Mesothelial cell of epicardium (in vitro differentiated cells): ENCODE data around the gene GFOD1. TPM values are rescaled to one million over a fixed set of nuclear protein-coding genes. Genes with fewer than 3 reads are reported as not detected.
A peak's percentile ranks its signal among the peaks of the same experiment; 100 is the strongest.

Experiments used
- DNase-seq, 2 experiments: peaks; one replicate each; pipeline ENCODE4 v3.0.0; 2021; ENCODE audit warnings: low spot score in 2 of 2; ENCODE audit not compliant: unreplicated experiment in 2 of 2
- H3K27ac Mint-ChIP-seq: 2 replicates; pipeline ENCODE4 v1.8.0; 2021; ENCODE audit warnings: mixed read lengths
- H3K27me3 Mint-ChIP-seq: 2 replicates; pipeline ENCODE4 v1.8.0; 2021; ENCODE audit warnings: low read depth, mixed read lengths
- H3K36me3 Mint-ChIP-seq: 2 replicates; pipeline ENCODE4 v1.8.0; 2021; ENCODE audit warnings: mixed read lengths
- H3K4me1 Mint-ChIP-seq: 2 replicates; pipeline ENCODE4 v1.8.0; 2021; ENCODE audit warnings: mixed read lengths
- H3K4me3 Mint-ChIP-seq: 2 replicates; pipeline ENCODE4 v1.8.0; 2021; ENCODE audit warnings: mild to moderate bottlenecking, moderate library complexity, mixed read lengths
- H3K9me3 Mint-ChIP-seq: 2 replicates; pipeline ENCODE4 v1.8.0; 2021; ENCODE audit warnings: mixed read lengths
- CTCF ChIP-seq: fragments of 200-600 bp; sonication (generic); IDR thresholded peaks from one replicate; pipeline ENCODE4 v1.5.0; 2021; ENCODE audit warnings: antibody characterized with exemption; ENCODE audit not compliant: unreplicated experiment
- total RNA-seq: library from RNA; stranded (reverse); gene quantifications from 3 replicates; pipeline ENCODE4 v1.2.1, GENCODE V29; 2021

The GFOD1 gene
- total RNA-seq, 1 donor from 2014 or later: 4.8 TPM

- no peaks in the 10 kb centered on the region for H3K9me3 Mint-ChIP-seq
- H3K27me3 Mint-ChIP-seq: peaks cover 6% of the 10 kb centered on the region
- H3K4me3 Mint-ChIP-seq: no peak overlapping the region
- DNase-seq: no peak
- peaks cover 25% of the 10 kb centered on the region for H3K4me1 Mint-ChIP-seq
- no peaks in the 10 kb centered on the region for H3K36me3 Mint-ChIP-seq
- peak overlapping the region; percentile 41 for H3K27ac Mint-ChIP-seq
- TF ChIP-seq CTCF: no peak
Measured at GRCh38 chr6:13373919-13374318, 113.5 kb downstream of the GFOD1 start.

- DNase-seq: no peak
- peaks cover 6% of the 10 kb centered on the region for H3K27me3 Mint-ChIP-seq
- peak overlapping the region; percentile 41 for H3K27ac Mint-ChIP-seq
- no peak overlapping the region for H3K4me3 Mint-ChIP-seq
- peaks cover 27% of the 10 kb centered on the region for H3K4me1 Mint-ChIP-seq
- no peaks in the 10 kb centered on the region for H3K36me3 Mint-ChIP-seq
- TF ChIP-seq CTCF: no peak
- no peaks in the 10 kb centered on the region for H3K9me3 Mint-ChIP-seq
Measured at GRCh38 chr6:13373488-13373886, 113.9 kb downstream of the GFOD1 start.

GRCh38 chr6:13372688-13373487, 114.5 kb downstream of the GFOD1 start:
- Mint-ChIP-seq H3K36me3 (no peaks in the 10 kb centered on the region), H3K27ac (no peak overlapping the region), H3K27me3 (peaks cover 6% of the 10 kb centered on the region), H3K4me1 (peaks cover 30% of the 10 kb centered on the region), H3K9me3 (no peaks in the 10 kb centered on the region), H3K4me3 (no peak overlapping the region)
- no peak for DNase-seq
- no peak for TF ChIP-seq CTCF

GRCh38 chr6:13372076-13372475, 115.3 kb downstream of the GFOD1 start:
- TF ChIP-seq CTCF: no peak
- H3K27ac Mint-ChIP-seq: peak overlapping the region; percentile 70
- H3K4me3 Mint-ChIP-seq: no peak overlapping the region
- H3K9me3 Mint-ChIP-seq: no peaks in the 10 kb centered on the region
- peaks cover 2% of the 10 kb centered on the region for H3K27me3 Mint-ChIP-seq
- no peaks in the 10 kb centered on the region for H3K36me3 Mint-ChIP-seq
- H3K4me1 Mint-ChIP-seq: peaks cover 37% of the 10 kb centered on the region
- no peak for DNase-seq

GRCh38 chr6:13371421-13372072, 115.9 kb downstream of the GFOD1 start:
- no peak overlapping the region for H3K4me3 Mint-ChIP-seq
- no peak for TF ChIP-seq CTCF
- H3K9me3 Mint-ChIP-seq: no peaks in the 10 kb centered on the region
- no peak for DNase-seq
- no peaks in the 10 kb centered on the region for H3K36me3 Mint-ChIP-seq
- peaks cover 37% of the 10 kb centered on the region for H3K4me1 Mint-ChIP-seq
- peaks cover 2% of the 10 kb centered on the region for H3K27me3 Mint-ChIP-seq
- peak overlapping the region; percentile 60 for H3K27ac Mint-ChIP-seq
